ENCODE results near the gene CD3G.

GRCh38 chr11:118312328-118312727 is 31.8 kb upstream of the CD3G start:
- no peak for TF ChIP-seq POLR2A (IDR thresholded peaks at IDR 0.05; ENCODE audit: low read depth, low read length)
- no peak for TF ChIP-seq CTCF (conservative IDR thresholded peaks at IDR 0.05; ENCODE audit: low read depth, low read length)
- TF ChIP-seq USF2 (IDR thresholded peaks at IDR 0.05; ENCODE audit: low read depth, low read length): no peak
- TF ChIP-seq RAD21 (IDR thresholded peaks at IDR 0.05; ENCODE audit: low read length): no peak
- TF ChIP-seq SMC3 (IDR thresholded peaks at IDR 0.05; ENCODE audit: low read depth, low read length): no peak
- TF ChIP-seq MAFK (IDR thresholded peaks at IDR 0.05; ENCODE audit: low read depth, low read length): no peak
- no peak for TF ChIP-seq ELK1 (IDR thresholded peaks at IDR 0.05; ENCODE audit: borderline replicate concordance, low read depth, low read length)
- no peak for TF ChIP-seq MXI1 (IDR thresholded peaks at IDR 0.05; ENCODE audit: borderline replicate concordance, low read depth, low read length)
- TF ChIP-seq CHD1 (IDR thresholded peaks at IDR 0.05; ENCODE audit: low read depth, low read length): no peak

Data from IMR-90 (cell line).